D721Med (cell line): ENCODE measurements around the gene KCNIP3.

Source experiments
- DNase-seq: peaks from one replicate; pipeline ENCODE4 v3.0.0; 2011; ENCODE audit warnings: low spot score; ENCODE audit not compliant: insufficient read length
- FAIRE-seq: peaks from 2 replicates; lab custom pipeline; 2011; peaks lifted over from hg19 to GRCh38; lab: Jason Lieb, UNC
- TF ChIP-seq, protein P1 (sequence below): IDR thresholded peaks from 2 replicates; pipeline ENCODE4 v1.5.1; 2012; ENCODE audit warnings: mild to moderate bottlenecking, control low read depth; ENCODE audit not compliant: insufficient read depth; ENCODE audit errors: missing control alignments

The KCNIP3 gene

GRCh38 chr2:95308426-95308990 is 11.4 kb downstream of the KCNIP3 start:
- TF ChIP-seq, protein P1, sequence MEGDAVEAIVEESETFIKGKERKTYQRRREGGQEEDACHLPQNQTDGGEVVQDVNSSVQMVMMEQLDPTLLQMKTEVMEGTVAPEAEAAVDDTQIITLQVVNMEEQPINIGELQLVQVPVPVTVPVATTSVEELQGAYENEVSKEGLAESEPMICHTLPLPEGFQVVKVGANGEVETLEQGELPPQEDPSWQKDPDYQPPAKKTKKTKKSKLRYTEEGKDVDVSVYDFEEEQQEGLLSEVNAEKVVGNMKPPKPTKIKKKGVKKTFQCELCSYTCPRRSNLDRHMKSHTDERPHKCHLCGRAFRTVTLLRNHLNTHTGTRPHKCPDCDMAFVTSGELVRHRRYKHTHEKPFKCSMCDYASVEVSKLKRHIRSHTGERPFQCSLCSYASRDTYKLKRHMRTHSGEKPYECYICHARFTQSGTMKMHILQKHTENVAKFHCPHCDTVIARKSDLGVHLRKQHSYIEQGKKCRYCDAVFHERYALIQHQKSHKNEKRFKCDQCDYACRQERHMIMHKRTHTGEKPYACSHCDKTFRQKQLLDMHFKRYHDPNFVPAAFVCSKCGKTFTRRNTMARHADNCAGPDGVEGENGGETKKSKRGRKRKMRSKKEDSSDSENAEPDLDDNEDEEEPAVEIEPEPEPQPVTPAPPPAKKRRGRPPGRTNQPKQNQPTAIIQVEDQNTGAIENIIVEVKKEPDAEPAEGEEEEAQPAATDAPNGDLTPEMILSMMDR, result no peak
- no peak for FAIRE-seq
- DNase-seq, result no peak

DNA sequence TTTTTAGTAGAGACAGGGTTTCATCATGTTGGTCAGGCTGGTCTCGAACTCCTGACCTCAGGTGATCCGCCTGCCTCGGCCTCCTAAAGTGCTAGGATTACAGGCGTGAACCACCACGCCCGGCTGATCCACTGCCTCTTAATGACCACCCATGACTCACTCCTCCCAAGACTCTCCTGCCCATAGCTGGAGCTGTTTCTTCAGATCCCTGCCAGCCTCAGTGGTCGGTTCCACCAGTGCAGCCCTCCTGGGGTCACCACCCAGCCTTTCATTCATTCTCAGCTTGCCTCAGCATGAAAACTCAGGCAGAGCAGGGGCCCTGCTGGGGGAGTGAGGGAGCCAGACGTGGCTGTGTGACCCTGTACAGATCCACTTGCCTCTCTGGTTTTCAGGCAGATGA is 12.5 kb downstream of the KCNIP3 start:
- DNase-seq (no peak), FAIRE-seq (no peak)
- TF ChIP-seq, protein P1, result no peak

DNA sequence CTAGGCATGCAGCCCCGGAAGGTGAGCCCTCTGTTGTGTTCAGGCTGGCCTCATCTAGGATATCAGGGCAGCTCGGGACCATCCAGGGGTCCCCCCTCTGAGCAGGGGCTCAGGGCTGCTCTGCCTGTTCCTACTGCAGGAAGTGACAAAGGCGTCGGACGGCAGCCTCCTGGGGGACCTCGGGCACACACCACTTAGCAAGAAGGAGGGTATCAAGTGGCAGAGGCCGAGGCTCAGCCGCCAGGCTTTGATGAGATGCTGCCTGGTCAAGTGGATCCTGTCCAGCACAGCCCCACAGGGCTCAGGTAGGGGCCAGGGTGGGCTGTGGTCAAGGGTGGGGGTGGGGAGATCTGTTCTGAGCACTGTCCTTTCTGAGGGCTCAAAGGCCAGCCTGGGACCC is 13.1 kb downstream of the KCNIP3 start:
- DNase-seq (no peak), FAIRE-seq (no peak)
- TF ChIP-seq, protein P1, result no peak

GRCh38 chr2:95310651-95311050 is 13.5 kb downstream of the KCNIP3 start:
- FAIRE-seq (no peak), DNase-seq (no peak)
- TF ChIP-seq, protein P1, result no peak

DNA sequence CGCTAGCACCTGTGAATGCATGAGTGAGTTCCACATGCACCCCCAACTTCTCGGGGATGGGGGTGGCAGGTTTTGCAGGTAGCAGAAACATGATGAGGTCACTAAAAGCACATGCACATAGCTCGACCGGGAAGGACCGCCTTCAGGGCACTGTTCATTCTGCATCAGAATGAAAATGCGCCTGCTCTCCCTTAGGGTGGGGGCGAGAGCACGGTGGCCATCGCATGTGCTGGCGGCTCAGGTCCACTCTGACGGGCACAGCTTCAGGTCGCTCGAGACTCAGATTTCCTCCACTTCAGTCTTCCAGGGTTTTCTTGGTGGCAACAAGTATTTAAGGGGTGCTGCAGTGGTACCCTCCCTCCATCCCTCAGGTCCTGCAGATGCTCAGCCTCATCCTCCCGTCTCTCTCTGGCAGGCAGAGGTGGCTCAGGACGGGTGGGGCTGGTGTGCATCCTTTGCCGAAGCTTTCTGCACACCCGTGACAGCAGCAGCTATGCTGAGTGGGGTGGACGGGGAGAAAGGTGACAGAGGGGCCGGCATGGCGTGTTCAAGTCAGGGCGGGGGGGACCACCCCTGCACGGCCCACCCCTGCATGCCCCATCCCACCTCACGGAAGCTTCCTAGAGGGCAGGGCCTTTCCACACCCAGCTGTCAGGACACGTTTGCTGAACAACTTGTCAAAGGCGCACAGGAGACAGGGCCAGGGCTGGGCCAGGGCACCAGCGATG is 14.8 kb downstream of the KCNIP3 start:
- TF ChIP-seq, protein P1, result no peak
- no peak for DNase-seq
- FAIRE-seq, result no peak

GRCh38 chr2:95312543-95313201 is 15.5 kb downstream of the KCNIP3 start:
- no peak for FAIRE-seq
- DNase-seq, result no peak
- TF ChIP-seq, protein P1, result no peak
